SK-N-SH (cell line): ENCODE results near the gene HSF4. TPM values are rescaled to one million over a fixed set of nuclear protein-coding genes. Genes with fewer than 3 reads are reported as not detected.

Source experiments
- CTCF ChIA-PET: fragments of 300-600, 350-600 bp; formaldehyde crosslinking; extraction: SDS; loops from one replicate; lab custom pipeline; 2021; lab: Yijun Ruan, JAX
- POLR2A ChIA-PET: fragments of 350-600 bp; sonication (Branson Sonifier 250); formaldehyde crosslinking; extraction: SDS; loops from one replicate; lab custom pipeline; 2020; ENCODE audit warnings: antibody characterized with exemption, inconsistent platforms; lab: Yijun Ruan, JAX
- DNase-seq: peaks from one replicate; pipeline ENCODE4 v3.0.0; 2012
- H2AFZ ChIP-seq: fragments of 200-600 bp; sonication (generic); 2 replicates; pipeline ENCODE4 v1.8.1; 2016; ENCODE audit warnings: antibody characterized with exemption, mild to moderate bottlenecking, low read depth
- H3F3A ChIP-seq: fragments of 200-600 bp; sonication (generic); replicated peaks from 2 replicates; pipeline ENCODE3; 2016; ENCODE audit warnings: antibody characterized with exemption, mild to moderate bottlenecking; ENCODE audit not compliant: insufficient read depth
- H3K27ac ChIP-seq, 2 experiments: fragments of 200-500 bp in 1 of 2; fragments of 200-600 bp in 1 of 2; sonication (Bioruptor generic) in 1 of 2; sonication (generic), shearing (Covaris generic) in 1 of 2; 2 replicates each; pipeline versions ENCODE4 v1.5.1 to v1.6.1; 2014 to 2016; ENCODE audit warnings: low read depth in 2 of 2, inconsistent platforms in 1 of 2, low read length in 1 of 2, mild to moderate bottlenecking in 1 of 2, mixed read lengths in 1 of 2
- H3K27me3 ChIP-seq: fragments of 200-600 bp; sonication (generic), shearing (Covaris generic); 2 replicates; pipeline ENCODE4 v1.6.1; 2016; ENCODE audit warnings: mixed run types; ENCODE audit not compliant: insufficient read depth
- H3K36me3 ChIP-seq, 2 experiments: fragments of 200-500 bp in 1 of 2; fragments of 200-600 bp in 1 of 2; sonication (Bioruptor generic) in 1 of 2; sonication (generic) in 1 of 2; replicated peaks in 1 of 2; 2 replicates each; pipeline versions ENCODE3 to v1.5.1; 2014 to 2016; ENCODE audit warnings: low read length in 1 of 2, mild to moderate bottlenecking in 1 of 2; ENCODE audit not compliant: insufficient read depth in 2 of 2, control insufficient read depth in 1 of 2
- H3K4me1 ChIP-seq, 2 experiments: fragments of 200-500 bp in 1 of 2; fragments of 200-600 bp in 1 of 2; sonication (Bioruptor generic) in 1 of 2; sonication (generic), shearing (Covaris generic) in 1 of 2; 2 replicates each; pipeline versions ENCODE4 v1.5.1 to v1.6.1; 2014 to 2016; ENCODE audit warnings: low read depth in 1 of 2, low read length in 1 of 2, mixed run types in 1 of 2; ENCODE audit not compliant: insufficient read depth in 2 of 2, control insufficient read depth in 1 of 2
- H3K4me2 ChIP-seq: fragments of 200-600 bp; sonication (generic), shearing (Covaris generic); 2 replicates; pipeline ENCODE4 v1.6.1; 2017; ENCODE audit warnings: mixed run types
- H3K4me3 ChIP-seq, 2 experiments: fragments of 200-500 bp in 1 of 2; fragments of 200-600 bp in 1 of 2; sonication (Bioruptor generic) in 1 of 2; sonication (generic), shearing (Covaris generic) in 1 of 2; 2 replicates each; pipeline versions ENCODE4 v1.5.1 to v1.8.1; 2014 to 2016; ENCODE audit warnings: low read depth in 2 of 2, inconsistent platforms in 1 of 2, low read length in 1 of 2, mild to moderate bottlenecking in 1 of 2, mixed read lengths in 1 of 2, moderate library complexity in 1 of 2
- H3K79me2 ChIP-seq: fragments of 200-600 bp; sonication (generic); 2 replicates; pipeline ENCODE4 v1.8.1; 2017; ENCODE audit warnings: mild to moderate bottlenecking; ENCODE audit not compliant: insufficient read depth
- H3K9ac ChIP-seq: fragments of 200-600 bp; sonication (generic); 2 replicates; pipeline ENCODE4 v1.6.1; 2017; ENCODE audit warnings: mixed run types
- H3K9me2 ChIP-seq: fragments of 200-600 bp; sonication (generic); 2 replicates; pipeline ENCODE4 v1.6.1; 2017; ENCODE audit warnings: mixed run types
- H3K9me3 ChIP-seq: fragments of 200-600 bp; sonication (generic); 2 replicates; pipeline ENCODE4 v1.6.1; 2017; ENCODE audit warnings: mixed run types, mild to moderate bottlenecking, moderate library complexity
- H4K20me1 ChIP-seq: fragments of 200-600 bp; sonication (generic); 2 replicates; pipeline ENCODE4 v1.6.1; 2017; ENCODE audit warnings: mild to moderate bottlenecking, mixed run types; ENCODE audit not compliant: insufficient read depth
- CHD2 ChIP-seq: fragments of 150-350 bp; IDR thresholded peaks from 2 replicates; pipeline ENCODE4 v1.6.1; 2018; ENCODE audit warnings: low read length; ENCODE audit not compliant: partially characterized antibody
- ELF1 ChIP-seq: IDR thresholded peaks from 2 replicates; pipeline ENCODE4 v1.4.0; 2012
- EP300 ChIP-seq, 2 experiments: IDR thresholded peaks; 2 replicates each; pipeline versions ENCODE4 v1.4.0 to v1.6.1; 2012; ENCODE audit warnings: borderline replicate concordance in 1 of 2, low read depth in 1 of 2, low read length in 1 of 2
- FOSL2 ChIP-seq: IDR thresholded peaks from 2 replicates; pipeline ENCODE4 v1.4.0; 2012; ENCODE audit warnings: low read depth, mild to moderate bottlenecking, moderate library complexity, borderline replicate concordance
- GATA2 ChIP-seq: sonication (generic); formaldehyde crosslinking; IDR thresholded peaks from 2 replicates; pipeline ENCODE4 v1.5.0; 2020; ENCODE audit warnings: mild to moderate bottlenecking, missing genetic modification reagents
- JUND ChIP-seq: IDR thresholded peaks from 2 replicates; pipeline ENCODE4 v1.4.0; 2012
- MXI1 ChIP-seq: IDR thresholded peaks from 2 replicates; pipeline ENCODE4 v1.6.1; 2012; ENCODE audit warnings: mild to moderate bottlenecking, low read depth, low read length, improper control_type of control experiment
- RAD21 ChIP-seq: IDR thresholded peaks from 2 replicates; pipeline ENCODE4 v1.6.1; 2012; ENCODE audit warnings: mild to moderate bottlenecking, low read length
- RCOR1 ChIP-seq: fragments of 150-350 bp; IDR thresholded peaks from 2 replicates; pipeline ENCODE4 v1.6.1; 2017; ENCODE audit warnings: antibody characterized with exemption, low read length
- RFX5 ChIP-seq: IDR thresholded peaks from 2 replicates; pipeline ENCODE4 v1.6.1; 2012; ENCODE audit warnings: mild to moderate bottlenecking, improper control_type of control experiment, low read length
- RXRA ChIP-seq: IDR thresholded peaks from 2 replicates; pipeline ENCODE4 v1.4.0; 2012; ENCODE audit warnings: low read depth, mild to moderate bottlenecking, borderline replicate concordance
- SIN3A ChIP-seq: IDR thresholded peaks from 2 replicates; pipeline ENCODE4 v1.6.1; 2012; ENCODE audit warnings: low read depth, mild to moderate bottlenecking, low read length, moderate library complexity, borderline replicate concordance
- SMC3 ChIP-seq: IDR thresholded peaks from 2 replicates; pipeline ENCODE4 v1.6.1; 2012; ENCODE audit warnings: low read depth, low read length, improper control_type of control experiment
- TAF1 ChIP-seq: IDR thresholded peaks from 2 replicates; pipeline ENCODE4 v1.6.1; 2012; ENCODE audit warnings: low read depth, mild to moderate bottlenecking, low read length, moderate library complexity, borderline replicate concordance
- USF1 ChIP-seq: IDR thresholded peaks from 2 replicates; pipeline ENCODE4 v1.4.0; 2012; ENCODE audit warnings: low read depth, borderline replicate concordance
- USF2 ChIP-seq: fragments of 150-350 bp; IDR thresholded peaks from 2 replicates; pipeline ENCODE4 v1.6.1; 2017; ENCODE audit warnings: antibody characterized with exemption, low read length, low read depth, borderline replicate concordance
- WGBS: methylation state at CpG from one replicate; pipeline ENCODE4 v1.1.6; 2017; ENCODE audit warnings: low lambda C conversion rate; 5-methylcytosine and 5-hydroxymethylcytosine counted together
- polyA plus RNA-seq, 3 experiments: library from polyadenylated mRNA; depleted of rRNA; stranded (reverse); fragments of >200 nt; gene quantifications; 2 replicates each; pipeline ENCODE4 v1.2.3, GENCODE V29; 2012

Gene HSF4
- polyA plus RNA-seq, 1 of the 3 experiments (the other 2 are of a cell fraction): 33.4 TPM

- H3K4me1 ChIP-seq: peaks cover 0 to 8% of the 10 kb centered on the region in 2 experiments; a peak in 1 of 4 replicates
- TF ChIP-seq TAF1 (no peak), SIN3A (no peak), FOSL2 (no peak), CHD2 (no peak), GATA2 (no peak), USF1 (no peak), SMC3 (no peak), MXI1 (no peak), RAD21 (no peak), RCOR1 (no peak), RXRA (no peak), JUND (no peak), USF2 (no peak), RFX5 (no peak), EP300 (IDR thresholded peaks at IDR 0.05; ENCODE audit: borderline replicate concordance in 1 of 2, low read depth in 1 of 2, low read length in 1 of 2) (no peak), ELF1 (no peak)
- no peak overlapping the region for H3K9ac ChIP-seq
- H3F3A ChIP-seq: peaks cover 8% of the 10 kb centered on the region
- peaks cover 13 to 48% of the 10 kb centered on the region in 2 experiments for H3K36me3 ChIP-seq
- POLR2A ChIA-PET: no interaction called here
- no peak overlapping the region; a peak in 1 of 4 replicates for H3K27ac ChIP-seq
- no peaks in the 10 kb centered on the region for H3K27me3 ChIP-seq
- no peaks in the 10 kb centered on the region for H4K20me1 ChIP-seq
- H2AFZ ChIP-seq: no peak overlapping the region
- H3K79me2 ChIP-seq: no peaks in the 10 kb centered on the region
- 93% methylated on average over 7 of the region's 11 CpGs for WGBS
- no peak overlapping the region for H3K4me2 ChIP-seq
- CTCF ChIA-PET: interaction anchor here (0.7 to 1.3 kb wide), 2 partner anchors 28 to 49 kb away, joined by 3 read pairs; no protein-coding TSS in a partner anchor
- H3K9me3 ChIP-seq: no peaks in the 10 kb centered on the region
- DNase-seq: no peak
- no peaks in the 10 kb centered on the region for H3K9me2 ChIP-seq
- no peak overlapping the region for H3K4me3 ChIP-seq
Measured at GRCh38 chr16:67148656-67149275, 15.8 kb upstream of the HSF4 start.
